Smooth muscle cell (in vitro differentiated cells): ENCODE results near the gene BRD3OS. TPM values are rescaled to one million over a fixed set of nuclear protein-coding genes. Genes with fewer than 3 reads are reported as not detected.

Experiments used
- DNase-seq: peaks from one replicate; lab custom pipeline; 2025; ENCODE audit not compliant: unreplicated experiment; lab: John Stamatoyannopoulos, UW
- H2AFZ ChIP-seq: fragments of 200-600 bp; sonication (generic); 2 replicates; pipeline ENCODE4 v1.6.0; 2016; ENCODE audit warnings: antibody characterized with exemption, low read depth, mild to moderate bottlenecking
- H3F3A ChIP-seq: fragments of 200-600 bp; sonication (generic); 2 replicates; pipeline ENCODE4 v1.6.0; 2017; ENCODE audit warnings: antibody characterized with exemption, low read depth
- H3K27ac ChIP-seq: fragments of 200-600 bp; sonication (generic); 2 replicates; pipeline ENCODE4 v1.5.1; 2016; ENCODE audit warnings: low read depth, mild to moderate bottlenecking
- H3K27me3 ChIP-seq: fragments of 200-600 bp; sonication (generic); 2 replicates; pipeline ENCODE4 v1.6.1; 2016; ENCODE audit warnings: low read depth, mild to moderate bottlenecking
- H3K36me3 ChIP-seq: fragments of 200-600 bp; sonication (generic); 2 replicates; pipeline ENCODE4 v1.5.1; 2016; ENCODE audit warnings: low read depth
- H3K4me1 ChIP-seq: fragments of 200-600 bp; sonication (generic); 2 replicates; pipeline ENCODE4 v1.5.1; 2016; ENCODE audit warnings: low read depth
- H3K4me2 ChIP-seq: fragments of 200-600 bp; sonication (generic); 2 replicates; pipeline ENCODE4 v1.6.0; 2016; ENCODE audit warnings: mild to moderate bottlenecking
- H3K4me3 ChIP-seq: fragments of 200-600 bp; sonication (generic); 2 replicates; pipeline ENCODE4 v1.5.1; 2016; ENCODE audit warnings: mild to moderate bottlenecking
- H3K79me2 ChIP-seq: fragments of 200-600 bp; sonication (generic); 2 replicates; pipeline ENCODE4 v1.6.0; 2016; ENCODE audit warnings: low read depth, mild to moderate bottlenecking
- H3K9ac ChIP-seq: fragments of 200-600 bp; sonication (generic); 2 replicates; pipeline ENCODE4 v1.6.0; 2016; ENCODE audit warnings: low read depth
- H3K9me3 ChIP-seq: fragments of 200-600 bp; sonication (generic); replicated peaks from 2 replicates; pipeline ENCODE4 v1.5.1; 2016; ENCODE audit warnings: low read depth
- H4K20me1 ChIP-seq: fragments of 200-600 bp; sonication (generic); 2 replicates; pipeline ENCODE4 v1.6.0; 2016; ENCODE audit warnings: low read depth
- CTCF ChIP-seq: fragments of 200-600 bp; sonication (generic); IDR thresholded peaks from 2 replicates; pipeline ENCODE4 v1.5.1; 2017; ENCODE audit warnings: borderline replicate concordance, mild to moderate bottlenecking, antibody characterized with exemption; ENCODE audit not compliant: insufficient read depth, poor library complexity, severe bottlenecking
- WGBS: methylation state at CpG from one replicate; pipeline ENCODE4 v1.1.7; 2016; ENCODE audit warnings: low lambda C conversion rate; 5-methylcytosine and 5-hydroxymethylcytosine counted together
- polyA plus RNA-seq: library from polyadenylated mRNA; unstranded; fragments of >200 nt; fragmentation: Nextera tagmentation; extraction: Ambion mirVana; gene quantifications from 2 replicates; pipeline ENCODE4 v1.2.1, GENCODE V29; 2016
- total RNA-seq: library from RNA; depleted of rRNA; stranded (reverse); fragments of >200 nt; gene quantifications from 2 replicates; pipeline ENCODE4 v1.2.3, GENCODE V29; 2014

Gene BRD3OS
- total and polyA plus RNA-seq, 2 experiments from 2014 or later: 16.0 to 16.1 TPM

GRCh38 chr9:133976887-133977286, 48.4 kb upstream of the BRD3OS start:
- no peak overlapping the region for H3K4me2 ChIP-seq
- no peak for TF ChIP-seq CTCF
- WGBS: 94% methylated on average over 9 of the region's 9 CpGs
- H3K4me1 ChIP-seq: peaks cover 16% of the 10 kb centered on the region
- H3K9ac ChIP-seq: no peak overlapping the region
- peaks cover 100% of the 10 kb centered on the region for H3K79me2 ChIP-seq
- no peaks in the 10 kb centered on the region for H3K36me3 ChIP-seq
- H3K27me3 ChIP-seq: no peaks in the 10 kb centered on the region
- no peaks in the 10 kb centered on the region for H3K9me3 ChIP-seq
- no peak for DNase-seq
- H4K20me1 ChIP-seq: peaks cover 100% of the 10 kb centered on the region
- no peak overlapping the region for H2AFZ ChIP-seq
- H3K27ac ChIP-seq: no peak overlapping the region
- H3K4me3 ChIP-seq: no peak overlapping the region
- H3F3A ChIP-seq: no peaks in the 10 kb centered on the region

GRCh38 chr9:133977421-133978201, 47.7 kb upstream of the BRD3OS start:
- WGBS: 94% methylated on average over 26 of the region's 26 CpGs
- no peak overlapping the region for H3K4me3 ChIP-seq
- H3K27ac ChIP-seq: no peak overlapping the region
- no peaks in the 10 kb centered on the region for H3K27me3 ChIP-seq
- H3K36me3 ChIP-seq: no peaks in the 10 kb centered on the region
- H3K4me1 ChIP-seq: peaks cover 16% of the 10 kb centered on the region
- no peak overlapping the region for H3K4me2 ChIP-seq
- no peaks in the 10 kb centered on the region for H3F3A ChIP-seq
- no peak for DNase-seq
- no peak overlapping the region for H2AFZ ChIP-seq
- H4K20me1 ChIP-seq: peaks cover 100% of the 10 kb centered on the region
- H3K9me3 ChIP-seq: no peaks in the 10 kb centered on the region
- no peak for TF ChIP-seq CTCF
- H3K9ac ChIP-seq: no peak overlapping the region
- H3K79me2 ChIP-seq: peaks cover 100% of the 10 kb centered on the region

GRCh38 chr9:133978226-133978898, 46.9 kb upstream of the BRD3OS start:
- Histone ChIP-seq H4K20me1 (peaks cover 100% of the 10 kb centered on the region), H3K27ac (no peak overlapping the region), H3K27me3 (no peaks in the 10 kb centered on the region), H3K4me1 (peaks cover 16% of the 10 kb centered on the region), H3K79me2 (peaks cover 100% of the 10 kb centered on the region), H3K36me3 (no peaks in the 10 kb centered on the region), H3F3A (no peaks in the 10 kb centered on the region), H2AFZ (no peak overlapping the region), H3K4me2 (no peak overlapping the region), H3K9ac (no peak overlapping the region), H3K9me3 (no peaks in the 10 kb centered on the region), H3K4me3 (no peak overlapping the region)
- DNase-seq: no peak
- TF ChIP-seq CTCF: no peak
- WGBS: 93% methylated on average over 13 of the region's 13 CpGs

GRCh38 chr9:133978899-133979272, 46.4 kb upstream of the BRD3OS start:
- Histone ChIP-seq H3K36me3 (no peaks in the 10 kb centered on the region), H2AFZ (no peak overlapping the region), H3K9ac (no peak overlapping the region), H3F3A (no peaks in the 10 kb centered on the region), H3K4me1 (peaks cover 16% of the 10 kb centered on the region), H3K79me2 (peaks cover 100% of the 10 kb centered on the region), H3K4me2 (peak overlapping the region; percentile 42), H3K9me3 (no peaks in the 10 kb centered on the region), H3K27me3 (no peaks in the 10 kb centered on the region), H3K4me3 (no peak overlapping the region), H3K27ac (no peak overlapping the region), H4K20me1 (peaks cover 100% of the 10 kb centered on the region)
- WGBS: 97% methylated on average over 16 of the region's 16 CpGs
- TF ChIP-seq CTCF: no peak
- no peak for DNase-seq
